NOMO-1 treated with dmso at 0.1 percent for 144 hours (cell line): ENCODE measurements around the gene ARHGEF17.

Experiments used
- DNase-seq: peaks from one replicate; lab custom pipeline; 2025; ENCODE audit not compliant: unreplicated experiment; lab: John Stamatoyannopoulos, UW

The ARHGEF17 gene

GRCh38 chr11:73313652-73314051 is 5.6 kb downstream of the ARHGEF17 start:
- peak; percentile 11 for DNase-seq

GRCh38 chr11:73314117-73314961 is 6.3 kb downstream of the ARHGEF17 start:
- DNase-seq, result no peak

- no peak for DNase-seq
These were observed 7.4 kb downstream of the ARHGEF17 start for GRCh38 chr11:73315293-73316020.

- no peak for DNase-seq
These were observed 8.3 kb downstream of the ARHGEF17 start for GRCh38 chr11:73316422-73316821.

DNA sequence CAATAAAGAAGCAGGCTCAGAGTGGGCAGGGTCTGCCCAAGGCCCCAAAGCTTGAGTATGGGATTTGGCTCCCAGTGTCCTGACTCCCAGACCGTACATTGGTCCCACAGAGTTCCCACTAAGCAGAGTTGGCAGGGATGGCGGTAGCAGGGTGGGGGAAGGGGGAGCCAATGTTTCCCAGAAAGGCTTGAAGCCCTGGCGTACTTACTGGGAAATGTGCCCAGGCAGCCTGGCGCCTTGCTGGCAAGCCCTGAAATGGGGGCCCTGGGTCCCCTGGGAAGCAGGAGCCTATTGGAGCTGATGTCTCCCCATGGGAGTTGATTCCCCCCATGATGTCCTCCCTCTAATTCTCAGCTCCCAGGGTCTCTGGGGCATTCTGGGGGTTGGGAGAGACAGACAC is 9.3 kb downstream of the ARHGEF17 start:
- no peak for DNase-seq

GRCh38 chr11:73317803-73318202 is 9.7 kb downstream of the ARHGEF17 start:
- DNase-seq, result no peak

DNA sequence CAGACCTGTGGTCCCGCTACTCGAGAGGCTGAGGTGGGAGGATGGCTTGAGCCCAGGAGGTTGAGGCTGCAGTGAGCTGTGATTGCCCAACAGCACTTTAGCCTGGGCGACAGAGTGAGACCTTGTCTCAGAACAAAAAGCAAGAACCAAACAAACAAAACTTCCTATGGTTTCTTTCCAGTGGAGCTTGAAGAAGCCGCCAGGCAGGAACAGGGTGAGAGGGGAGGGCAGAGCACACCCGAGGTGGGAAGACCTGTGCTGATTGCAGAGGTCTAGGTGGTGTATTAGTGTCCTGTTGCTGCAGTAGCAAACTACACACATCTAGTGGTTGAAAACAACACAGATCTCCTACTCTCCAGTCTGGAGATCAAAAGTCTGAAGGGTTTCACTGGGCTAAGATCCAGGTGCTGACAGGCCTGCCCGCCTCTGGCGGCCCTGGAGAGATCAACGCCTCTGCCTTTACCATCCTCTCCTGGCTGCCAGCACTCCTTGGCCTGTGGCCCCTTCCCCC is 10.5 kb downstream of the ARHGEF17 start:
- DNase-seq, result no peak

DNA sequence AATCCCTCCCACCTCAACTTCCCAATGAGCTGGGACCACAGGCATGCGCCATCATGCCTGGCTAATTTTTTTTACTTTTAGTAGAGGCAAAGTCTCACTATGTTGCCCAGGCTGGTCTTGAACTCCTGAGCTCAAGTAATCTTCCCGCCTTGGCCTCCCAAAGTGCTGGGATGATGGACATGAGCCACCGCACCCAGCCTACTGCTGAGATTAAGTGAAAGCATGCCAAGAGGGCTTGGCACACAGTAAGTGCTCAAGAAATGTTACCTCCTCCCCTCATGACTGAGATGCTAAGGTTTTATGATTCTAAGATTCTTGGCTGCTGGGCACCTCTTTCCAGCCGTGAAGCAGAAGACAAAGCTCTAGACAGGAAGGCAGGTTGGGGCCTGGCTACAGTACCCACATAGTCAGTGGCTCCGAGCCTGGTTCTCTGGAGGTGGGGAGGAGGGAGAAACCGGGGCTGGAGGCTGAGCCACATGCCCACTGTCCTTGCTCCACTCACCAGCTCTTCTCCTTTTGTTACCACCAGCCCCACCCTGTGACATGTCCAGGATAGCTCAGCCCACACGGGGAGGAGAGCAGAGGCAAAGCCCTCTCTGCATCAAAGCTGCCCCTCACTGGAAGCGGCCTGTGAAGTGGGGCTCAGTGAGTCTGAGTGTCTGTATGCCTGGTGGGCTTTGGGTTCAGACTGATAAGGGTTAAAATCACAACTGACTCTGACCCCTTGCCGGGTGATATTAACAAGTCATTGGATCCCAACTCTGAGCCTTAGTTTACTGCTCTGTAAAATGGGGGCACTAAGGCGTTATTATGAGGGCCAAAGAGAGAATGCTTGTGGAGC is 12.9 kb downstream of the ARHGEF17 start:
- DNase-seq, result no peak

DNA sequence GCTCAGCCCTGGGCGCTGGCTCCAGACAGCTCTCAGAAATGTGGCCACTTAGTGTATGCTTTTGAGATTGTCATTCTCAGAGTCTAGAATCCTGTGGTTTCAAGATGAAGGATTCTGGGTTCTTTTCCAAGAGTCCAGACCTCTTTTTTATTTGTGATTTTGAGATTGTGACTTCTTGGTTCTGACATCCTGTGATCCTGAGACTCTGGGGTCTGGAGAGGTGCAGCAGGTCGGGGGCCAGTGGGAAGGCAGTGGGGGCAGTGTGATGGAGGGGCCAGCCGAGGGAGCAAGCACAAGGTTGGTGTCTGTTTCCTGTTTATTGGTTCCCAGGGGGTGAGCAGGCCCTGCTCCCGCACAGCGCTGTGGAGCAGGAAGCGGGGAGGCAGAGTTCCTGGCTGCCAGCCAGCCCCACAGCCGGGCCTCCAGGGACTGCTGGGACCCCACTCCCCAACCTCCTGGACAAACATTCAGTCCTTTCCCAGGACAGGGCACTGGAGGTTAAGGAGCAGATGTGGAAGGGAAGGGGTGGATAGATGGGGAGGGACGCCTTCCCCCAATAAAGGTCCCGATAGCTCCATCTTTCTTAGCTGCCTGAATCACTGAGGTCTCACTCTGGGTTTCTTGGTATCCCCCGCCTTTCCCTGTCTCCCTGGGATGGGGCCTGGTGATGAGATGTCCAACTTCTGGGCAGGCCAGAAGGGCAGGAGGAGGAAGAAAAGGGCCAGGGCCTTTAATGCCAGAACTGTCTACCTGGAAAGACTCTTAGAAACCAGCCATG is 13.7 kb downstream of the ARHGEF17 start:
- DNase-seq, result no peak

GRCh38 chr11:73322382-73323306 is 14.6 kb downstream of the ARHGEF17 start:
- DNase-seq, result no peak

DNA sequence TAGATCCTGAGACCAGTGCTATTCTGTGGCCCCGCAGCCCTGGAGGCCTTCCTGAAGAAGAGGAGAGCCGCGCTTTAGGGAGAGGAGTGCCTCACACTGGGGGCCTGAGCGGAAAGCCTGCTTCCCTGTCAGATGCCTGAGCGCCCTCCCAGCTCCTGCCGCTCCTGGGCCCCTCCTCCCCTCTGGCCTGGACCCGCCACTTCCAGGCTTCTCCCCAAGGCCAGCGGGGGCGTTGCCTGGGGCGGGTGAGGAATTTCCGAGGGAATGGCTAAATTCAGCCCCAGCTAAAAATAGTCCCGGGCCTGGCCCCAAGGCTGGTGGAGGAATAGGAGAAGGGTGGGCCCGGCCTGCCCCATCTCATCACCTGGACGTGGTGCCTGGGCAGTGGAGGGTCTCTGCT is 15.4 kb downstream of the ARHGEF17 start:
- DNase-seq, result no peak

GRCh38 chr11:73324116-73324515 is 16.0 kb downstream of the ARHGEF17 start:
- no peak for DNase-seq

DNA sequence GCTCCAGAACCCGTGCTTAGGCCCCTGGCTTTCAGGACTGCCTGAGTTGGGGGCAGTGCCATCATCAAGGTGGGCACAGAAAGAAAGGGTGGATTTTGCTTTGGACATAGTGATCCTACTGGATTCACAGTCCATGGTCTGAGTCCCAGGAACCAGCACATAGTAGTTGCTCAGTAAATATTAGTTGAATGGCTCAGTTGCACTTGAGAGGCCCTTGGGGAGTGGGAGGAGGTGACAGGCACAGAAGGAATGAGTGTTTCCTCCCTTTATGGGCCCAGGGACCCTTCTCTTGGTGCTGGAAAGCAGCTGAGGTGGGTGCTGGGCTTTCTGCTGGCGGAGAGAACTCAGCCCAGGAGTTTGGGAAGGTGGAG is 16.6 kb downstream of the ARHGEF17 start:
- DNase-seq, result no peak

DNA sequence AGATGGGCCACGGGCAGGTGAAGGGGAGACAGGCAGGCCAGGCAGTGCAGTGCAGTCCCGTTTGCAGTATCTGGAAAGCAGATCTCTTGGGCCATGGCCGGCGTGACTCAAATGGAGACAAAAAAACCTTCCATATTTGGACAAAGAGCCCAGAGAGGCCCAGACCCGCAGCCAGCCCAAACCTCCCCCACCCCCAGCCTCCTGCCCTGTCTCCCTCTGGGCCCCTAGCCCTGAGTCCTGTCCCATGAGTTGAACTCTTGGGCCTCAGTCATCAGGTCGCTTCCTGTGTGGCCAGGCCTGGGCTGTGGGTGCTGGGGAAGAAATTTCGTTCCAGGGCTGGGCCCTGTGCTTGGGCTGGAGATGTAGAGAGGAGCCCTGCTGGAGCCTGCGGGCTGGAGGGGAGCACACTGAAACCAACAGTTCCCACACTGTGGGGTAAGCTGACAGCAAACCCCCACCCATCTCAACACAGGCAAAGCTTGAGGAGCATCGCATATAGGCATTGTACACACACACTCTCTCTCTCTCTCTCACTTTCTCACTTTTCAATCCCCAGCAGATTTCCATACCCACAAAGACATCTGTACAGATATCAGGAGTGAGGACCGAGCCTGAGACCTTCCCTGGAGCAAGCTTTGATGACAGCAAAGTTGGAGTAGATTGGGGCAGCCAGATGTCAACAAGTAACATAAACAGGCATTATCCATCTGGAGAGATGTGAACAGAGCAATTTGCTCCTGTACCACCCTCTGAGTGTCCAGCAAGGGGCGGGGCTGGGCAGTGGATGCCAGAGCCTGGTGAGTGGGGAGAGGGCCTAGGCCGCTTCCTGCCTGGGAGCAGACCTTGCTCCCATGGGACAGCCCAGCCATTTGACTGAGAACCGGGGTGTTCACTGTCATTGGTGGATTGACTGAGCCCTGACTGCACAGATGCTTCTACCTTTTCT is 17.2 kb downstream of the ARHGEF17 start:
- no peak for DNase-seq

DNA sequence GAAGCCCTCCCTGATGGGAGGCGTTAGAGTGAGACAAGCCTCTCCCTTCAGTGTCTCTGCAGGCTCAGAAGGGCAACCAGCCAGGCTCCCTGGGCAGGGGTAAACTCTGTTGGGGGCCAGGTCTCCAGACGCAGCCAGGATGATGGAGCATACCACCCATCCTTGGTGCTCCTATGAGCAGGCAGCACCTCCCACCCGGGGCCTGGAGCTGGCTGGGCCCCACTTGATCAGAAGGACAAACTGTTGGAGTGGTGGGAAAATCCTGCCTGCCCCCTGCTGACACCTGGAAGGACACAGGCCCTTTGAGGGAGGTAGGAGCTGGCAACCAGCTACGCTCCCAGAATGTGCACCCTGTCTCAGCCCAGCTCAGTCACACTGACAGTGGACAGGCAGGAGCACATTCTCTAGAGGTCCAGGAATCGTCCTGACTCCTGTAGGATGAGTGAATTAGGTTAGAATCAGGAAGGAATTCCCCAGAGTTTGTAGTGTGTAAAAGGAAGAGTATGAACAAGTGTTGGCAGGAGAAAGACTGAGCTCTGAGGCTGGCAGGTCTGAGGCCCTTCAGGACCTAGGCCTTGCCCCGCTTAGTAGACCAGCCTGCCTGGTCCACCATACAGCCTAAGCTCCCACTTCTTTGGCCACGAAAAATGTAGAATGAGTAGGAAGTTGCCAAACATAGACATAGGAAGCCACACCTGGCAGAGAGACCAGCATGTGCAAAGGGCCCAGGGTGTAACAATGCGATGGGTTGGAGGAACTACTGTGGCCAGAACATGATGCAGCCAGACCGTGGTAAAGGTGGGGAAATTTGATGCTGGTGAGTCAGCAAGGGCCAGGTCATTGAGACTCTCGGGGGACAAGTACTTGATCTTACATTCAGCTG is 19.1 kb downstream of the ARHGEF17 start:
- no peak for DNase-seq

DNA sequence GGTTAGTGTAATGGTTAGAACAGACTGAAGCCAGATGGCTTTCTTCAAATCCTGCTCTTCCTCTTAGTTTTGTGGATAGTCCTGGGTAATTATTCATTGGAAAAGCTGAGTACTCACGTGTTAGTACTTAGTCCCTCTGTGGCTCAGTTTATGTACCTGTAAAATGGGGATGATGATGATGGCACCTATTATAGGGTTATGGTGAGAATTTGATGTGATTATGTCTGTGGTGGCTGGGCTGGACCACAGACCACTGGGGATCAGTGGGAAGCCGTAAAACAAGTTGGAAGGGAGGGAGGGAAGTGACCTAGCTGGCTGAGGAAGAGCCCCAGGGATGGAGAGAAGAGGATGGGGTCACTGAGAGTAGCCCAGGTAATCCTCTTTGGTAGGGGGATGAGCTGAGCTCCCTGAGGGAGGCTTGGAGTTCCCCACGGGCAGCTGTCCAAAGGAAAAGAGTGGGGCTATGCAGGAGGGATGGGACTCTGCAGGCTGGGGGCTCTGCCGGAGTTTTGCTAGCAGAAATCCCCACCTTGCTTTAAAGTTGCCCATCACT is 19.8 kb downstream of the ARHGEF17 start:
- DNase-seq, result no peak

DNA sequence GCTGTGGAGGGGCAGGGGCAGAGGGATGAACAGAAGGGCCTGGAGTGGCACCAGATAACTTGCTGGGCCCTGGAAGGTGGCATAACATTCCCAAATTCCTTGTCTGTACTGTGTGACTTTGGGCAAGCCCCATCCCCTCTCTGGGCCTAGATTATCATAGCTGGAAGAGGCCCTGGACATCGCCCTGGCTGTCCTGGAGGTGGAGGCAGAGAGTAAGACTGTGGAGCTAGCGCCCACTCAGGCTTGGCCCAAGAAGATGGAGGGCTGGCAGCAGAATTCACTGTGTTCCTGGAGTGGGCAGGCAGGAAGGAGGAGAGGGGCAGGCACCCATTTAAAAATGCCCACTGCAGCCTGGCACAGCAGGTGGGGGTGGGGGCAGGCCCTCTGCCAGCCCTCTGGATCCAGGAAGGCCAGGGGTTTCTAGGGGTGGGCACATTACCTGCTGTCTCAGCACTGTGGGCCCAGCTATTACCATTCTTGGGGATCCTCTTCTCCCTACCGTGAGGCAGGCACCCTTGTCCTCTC is 22.6 kb downstream of the ARHGEF17 start:
- no peak for DNase-seq
